ENCODE data around the gene MYH13. TPM values are rescaled to one million over a fixed set of nuclear protein-coding genes. Genes with fewer than 3 reads are reported as not detected.

The MYH13 gene
- total RNA-seq, 2 experiments from 2014 or later = not detected

Other genes starting within 250 kb of the MYH13 start
- gene GAS7, start 174.4 kb downstream of the MYH13 start, total RNA-seq = 1 to 10 TPM; 2.7 to 2.8 TPM
- gene MYH8, start 48.9 kb upstream of the MYH13 start, total RNA-seq = not detected
- not detected for gene MYH4, start 96.6 kb upstream of the MYH13 start, total RNA-seq
- not detected for gene MYH1, start 145.5 kb upstream of the MYH13 start, total RNA-seq
- not detected for gene MYH2, start 176.7 kb upstream of the MYH13 start, total RNA-seq

Data from activated naive CD8-positive, alpha-beta T cell treated with anti-CD3 and anti-CD28 coated beads, Interleukin-2, amount 10 ng/mL, durations not matched to agents 7 days and 5 days (primary cell).